ENCODE measurements around the gene CLEC1A.
"Not testable (repeated sequence)": the region's sequence is repeated elsewhere in the genome, so short reads cannot be mapped to it uniquely, and the experiment has no call there.

CLEC1A gene

GRCh38 chr12:10042167-10042566 is 56.6 kb downstream of the CLEC1A start:
- no peak for DNase-seq (ENCODE audit: low read depth)

- peak; percentile 25 for DNase-seq (ENCODE audit: low read depth)
Measured at GRCh38 chr12:10033783-10034545, 64.8 kb downstream of the CLEC1A start.

- DNase-seq (ENCODE audit: low read depth): peak; percentile 89
Measured at GRCh38 chr12:10031771-10032175, 67.0 kb downstream of the CLEC1A start.

DNA sequence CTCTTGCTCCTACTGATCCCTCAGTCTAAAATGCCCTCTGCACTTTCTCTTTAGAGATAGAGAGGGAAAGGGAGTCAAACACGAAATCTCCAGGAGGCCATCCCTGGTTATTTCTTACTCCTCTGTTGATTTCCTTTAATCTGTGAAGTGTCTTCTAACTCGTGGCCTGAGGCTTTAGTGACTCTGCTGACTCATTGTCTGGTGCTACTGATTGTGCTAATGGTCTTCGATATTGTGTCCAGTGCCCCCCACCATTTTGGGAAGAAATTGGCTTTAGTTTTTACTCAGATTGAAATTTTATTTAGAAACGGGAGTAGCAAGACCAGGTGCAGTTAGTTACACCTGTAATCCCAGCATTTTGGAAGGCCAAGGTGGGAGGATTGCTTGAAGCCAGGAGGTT is 67.5 kb downstream of the CLEC1A start:
- DNase-seq (ENCODE audit: low read depth): peak; percentile 43

GRCh38 chr12:10030446-10030845 is 68.3 kb downstream of the CLEC1A start, which contains the start of gene CLEC9A:
Gene CLEC9A (plus strand): TSS chr12:10030682. CDS start chr12:10052688, 22,006 bp downstream.
- no peak for DNase-seq (ENCODE audit: low read depth)

- DNase-seq (ENCODE audit: low read depth): peak; percentile 45
Measured at GRCh38 chr12:10027721-10028120, 71.1 kb downstream of the CLEC1A start.

GRCh38 chr12:10027311-10027710 is 71.5 kb downstream of the CLEC1A start:
- DNase-seq (ENCODE audit: low read depth): no peak

GRCh38 chr12:10026666-10027065 is 72.1 kb downstream of the CLEC1A start:
- DNase-seq (ENCODE audit: low read depth): not testable (repeated sequence)

GRCh38 chr12:10025236-10025635 is 73.5 kb downstream of the CLEC1A start:
- no peak for DNase-seq (ENCODE audit: low read depth)

DNA sequence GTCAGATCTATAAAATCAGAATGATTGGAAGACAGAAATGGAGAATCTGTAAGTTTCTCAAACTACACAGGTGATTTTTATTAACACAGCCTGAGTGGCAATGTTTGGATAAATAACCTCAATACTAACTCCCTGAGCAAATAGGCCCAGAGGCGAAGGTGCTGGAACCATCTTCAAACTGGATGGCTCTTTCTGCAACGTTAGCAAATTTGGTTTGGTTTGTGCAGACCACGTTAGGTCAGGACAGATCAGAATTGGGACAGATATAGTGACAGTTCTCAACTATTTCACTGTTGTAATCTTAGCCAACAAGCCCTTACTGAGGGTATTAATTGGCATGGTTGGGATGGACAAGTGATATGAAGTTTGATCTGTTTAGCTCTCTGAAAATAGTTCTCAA is 77.4 kb downstream of the CLEC1A start:
- DNase-seq (ENCODE audit: low read depth): no peak
